H1 (cell line): ENCODE data around the gene PCBP4. TPM values are rescaled to one million over a fixed set of nuclear protein-coding genes. Genes with fewer than 3 reads are reported as not detected.
A peak's percentile ranks its signal among the peaks of the same experiment; 100 is the strongest.

Experiments
- CTCF ChIA-PET: fragments of 300-600 bp; sonication (Branson Sonifier 250); formaldehyde crosslinking; loops from one replicate; lab custom pipeline; 2021; ENCODE audit not compliant: partially characterized antibody; lab: Charles Lee
- POLR2A ChIA-PET: fragments of 300-600 bp; sonication (Branson Sonifier 250); formaldehyde crosslinking; loops from one replicate; lab custom pipeline; 2021; ENCODE audit warnings: inconsistent platforms; ENCODE audit not compliant: partially characterized antibody; lab: Charles Lee
- DNase-seq, 2 experiments: peaks; one replicate each; pipeline versions ENCODE4 v3.0.0 to v3.0.0-alpha.2; 2010 to 2022; ENCODE audit warnings: low spot score in 2 of 2, low read depth in 1 of 2, mixed read lengths in 1 of 2
- FAIRE-seq: peaks from 2 replicates; lab custom pipeline; 2011; peaks lifted over from hg19 to GRCh38; lab: Jason Lieb, UNC
- H2AFZ ChIP-seq: 2 replicates; pipeline ENCODE4 v1.8.1; 2012; ENCODE audit warnings: low read length, inconsistent platforms
- H2AK5ac ChIP-seq: 2 replicates; pipeline ENCODE4 v1.6.1; 2013; ENCODE audit warnings: low read depth, low read length
- H2BK120ac ChIP-seq: replicated peaks from 2 replicates; pipeline ENCODE3; 2013; ENCODE audit warnings: low read depth, low read length, inconsistent platforms
- H2BK12ac ChIP-seq: 2 replicates; pipeline ENCODE4 v1.6.1; 2013; ENCODE audit warnings: low read depth, low read length
- H2BK15ac ChIP-seq: 2 replicates; pipeline ENCODE4 v1.6.1; 2013; ENCODE audit warnings: low read length
- H2BK20ac ChIP-seq: 2 replicates; pipeline ENCODE4 v1.6.1; 2013; ENCODE audit warnings: low read length
- H2BK5ac ChIP-seq: 2 replicates; pipeline ENCODE4 v1.6.1; 2013; ENCODE audit warnings: low read depth, low read length
- H3K14ac ChIP-seq: 2 replicates; pipeline ENCODE4 v1.6.1; 2013; ENCODE audit warnings: inconsistent platforms; ENCODE audit not compliant: insufficient read length
- H3K18ac ChIP-seq: 2 replicates; pipeline ENCODE4 v1.6.1; 2013; ENCODE audit warnings: low read length; ENCODE audit errors: extremely low read depth
- H3K23ac ChIP-seq: 2 replicates; pipeline ENCODE4 v1.6.1; 2013; ENCODE audit warnings: inconsistent platforms; ENCODE audit not compliant: insufficient read length
- H3K23me2 ChIP-seq: 2 replicates; pipeline ENCODE4 v1.6.1; 2013; ENCODE audit warnings: low read depth, low read length
- H3K27ac ChIP-seq: 2 replicates; pipeline ENCODE4 v1.6.1; 2011; ENCODE audit warnings: low read depth, low read length, inconsistent platforms
- H3K27me3 ChIP-seq, 4 experiments: replicated peaks in 1 of 4; 1 replicate in 1 of 4; 2 replicates in 3 of 4; pipeline versions ENCODE4 v1.6.1 to v1.8.1; 2011 to 2013; ENCODE audit warnings: low read length in 3 of 4, mild to moderate bottlenecking in 3 of 4, inconsistent platforms in 2 of 4, mixed read lengths in 2 of 4, moderate library complexity in 1 of 4; ENCODE audit not compliant: control insufficient read depth in 3 of 4, insufficient read depth in 3 of 4; ENCODE audit errors: extremely low read depth in 1 of 4
- H3K36me3 ChIP-seq, 4 experiments: 2 replicates each; pipeline versions ENCODE4 v1.6.1 to v1.8.1; 2011 to 2013; ENCODE audit warnings: mild to moderate bottlenecking in 4 of 4, low read length in 3 of 4, moderate library complexity in 2 of 4, control low read depth in 1 of 4, inconsistent platforms in 1 of 4; ENCODE audit not compliant: insufficient read depth in 4 of 4, control insufficient read depth in 2 of 4
- H3K4ac ChIP-seq: replicated peaks from 2 replicates; pipeline ENCODE3; 2013; ENCODE audit warnings: low read length, low read depth, mixed read lengths, inconsistent platforms; ENCODE audit not compliant: insufficient read length
- H3K4me1 ChIP-seq, 4 experiments: replicated peaks in 1 of 4; 1 replicate in 1 of 4; 2 replicates in 3 of 4; pipeline versions ENCODE4 v1.6.1 to v1.8.1; 2011 to 2013; ENCODE audit warnings: low read length in 3 of 4, inconsistent platforms in 2 of 4, mixed read lengths in 1 of 4; ENCODE audit not compliant: insufficient read depth in 4 of 4, control insufficient read depth in 3 of 4
- H3K4me2 ChIP-seq, 2 experiments: 2 replicates each; pipeline versions ENCODE4 v1.6.1 to v1.8.1; 2011 to 2013; ENCODE audit warnings: low read depth in 2 of 2, low read length in 2 of 2, control low read depth in 1 of 2, inconsistent platforms in 1 of 2, mild to moderate bottlenecking in 1 of 2; ENCODE audit not compliant: insufficient read depth in 1 of 2
- H3K4me3 ChIP-seq, 4 experiments: fragments of 200-600, 300-600 bp in 1 of 4; sonication (generic), shearing (Covaris generic), sonication (Bioruptor Twin) in 1 of 4; 2 replicates each; pipeline versions ENCODE4 v1.5.1 to v1.8.1; 2011 to 2016; ENCODE audit warnings: low read length in 4 of 4, low read depth in 3 of 4, control low read depth in 2 of 4, inconsistent platforms in 2 of 4, mild to moderate bottlenecking in 2 of 4, mixed read lengths in 1 of 4, moderate library complexity in 1 of 4; ENCODE audit not compliant: insufficient read depth in 2 of 4; ENCODE audit errors: extremely low read depth in 1 of 4
- H3K56ac ChIP-seq: replicated peaks from 2 replicates; pipeline ENCODE3; 2013; ENCODE audit warnings: low read depth, mild to moderate bottlenecking, mixed read lengths, low read length, inconsistent platforms; ENCODE audit not compliant: insufficient read length
- H3K79me1 ChIP-seq: 2 replicates; pipeline ENCODE4 v1.6.1; 2013; ENCODE audit warnings: low read depth, low read length, control low read depth
- H3K79me2 ChIP-seq, 2 experiments: 2 replicates each; pipeline versions ENCODE4 v1.6.1 to v1.8.1; 2012 to 2013; ENCODE audit warnings: low read length in 2 of 2, mild to moderate bottlenecking in 2 of 2, inconsistent platforms in 1 of 2; ENCODE audit not compliant: insufficient read depth in 2 of 2, control insufficient read depth in 1 of 2
- H3K9ac ChIP-seq, 4 experiments: replicated peaks in 1 of 4; 1 replicate in 1 of 4; 2 replicates in 3 of 4; pipeline versions ENCODE4 v1.6.1 to v1.8.1; 2011 to 2013; ENCODE audit warnings: low read depth in 3 of 4, low read length in 3 of 4, control low read depth in 2 of 4, mild to moderate bottlenecking in 2 of 4, moderate library complexity in 2 of 4, inconsistent platforms in 1 of 4; ENCODE audit errors: extremely low read depth in 1 of 4
- H3K9me3 ChIP-seq, 2 experiments: 2 replicates each; pipeline versions ENCODE4 v1.6.1 to v1.8.1; 2012 to 2013; ENCODE audit warnings: mild to moderate bottlenecking in 2 of 2, moderate library complexity in 2 of 2, control low read depth in 1 of 2, inconsistent platforms in 1 of 2, low read depth in 1 of 2, low read length in 1 of 2, mixed read lengths in 1 of 2; ENCODE audit not compliant: insufficient read depth in 2 of 2
- H4K20me1 ChIP-seq, 2 experiments: replicated peaks in 1 of 2; 2 replicates each; pipeline versions ENCODE3 to v1.8.1; 2011 to 2013; ENCODE audit warnings: inconsistent platforms in 2 of 2, low read length in 2 of 2, mild to moderate bottlenecking in 1 of 2; ENCODE audit not compliant: insufficient read depth in 2 of 2, control insufficient read depth in 1 of 2
- H4K5ac ChIP-seq: 2 replicates; pipeline ENCODE4 v1.6.1; 2013; ENCODE audit warnings: low read length, low read depth, mixed read lengths, inconsistent platforms; ENCODE audit not compliant: insufficient read length
- H4K8ac ChIP-seq: 2 replicates; pipeline ENCODE4 v1.8.0; 2013; ENCODE audit warnings: mild to moderate bottlenecking, moderate library complexity, low read length, inconsistent platforms; ENCODE audit not compliant: insufficient read depth; ENCODE audit errors: extremely low read depth
- H4K91ac ChIP-seq: replicated peaks from 2 replicates; pipeline ENCODE3; 2013; ENCODE audit warnings: low read length, mixed read lengths, inconsistent platforms; ENCODE audit not compliant: insufficient read length
- ASH2L ChIP-seq: fragments of 200-600, 300-600 bp; sonication (generic); IDR thresholded peaks from one replicate; pipeline ENCODE4 v1.7.1; 2017; ENCODE audit warnings: low read length
- BRCA1 ChIP-seq: IDR thresholded peaks from 2 replicates; pipeline ENCODE4 v1.6.1; 2012; ENCODE audit warnings: low read depth, low read length, improper control_type of control experiment
- CBX5 ChIP-seq: fragments of 300-800, 300-1000 bp; sonication (generic); IDR thresholded peaks from 2 replicates; pipeline ENCODE4 v1.7.1; 2016; ENCODE audit warnings: antibody characterized with exemption, low read length, low read depth
- CEBPB ChIP-seq: IDR thresholded peaks from 2 replicates; pipeline ENCODE4 v1.6.1; 2012; ENCODE audit warnings: low read depth, low read length
- CHD1 ChIP-seq: IDR thresholded peaks from 2 replicates; pipeline ENCODE4 v1.6.1; 2012; ENCODE audit warnings: low read depth, low read length, improper control_type of control experiment
- CHD2 ChIP-seq: IDR thresholded peaks from 2 replicates; pipeline ENCODE4 v1.6.1; 2012; ENCODE audit warnings: low read length, improper control_type of control experiment
- FOSL1 ChIP-seq: IDR thresholded peaks from 2 replicates; pipeline ENCODE4 v1.6.1; 2011; ENCODE audit warnings: mild to moderate bottlenecking, low read depth, low read length, moderate library complexity; ENCODE audit not compliant: insufficient read depth
- KDM1A ChIP-seq: fragments of 200-600, 300-600 bp; sonication (generic); IDR thresholded peaks from 2 replicates; pipeline ENCODE4 v1.7.1; 2016; ENCODE audit warnings: mild to moderate bottlenecking, low read length, borderline replicate concordance
- MAFK ChIP-seq: IDR thresholded peaks from 2 replicates; pipeline ENCODE4 v1.6.1; 2012; ENCODE audit warnings: low read depth, mild to moderate bottlenecking, improper control_type of control experiment, low read length
- SP2 ChIP-seq: IDR thresholded peaks from 2 replicates; pipeline ENCODE4 v1.6.1; 2012; ENCODE audit warnings: mild to moderate bottlenecking, low read length, inconsistent platforms
- TCF12 ChIP-seq: IDR thresholded peaks from 2 replicates; pipeline ENCODE4 v1.6.1; 2011; ENCODE audit warnings: low read depth, mild to moderate bottlenecking, low read length
- WGBS, 2 experiments: shearing (Covaris generic) in 1 of 2; methylation state at CpG; one replicate each; pipeline versions ENCODE4 v1.1.6 to v1.1.7; 2013 to 2015; ENCODE audit warnings: low lambda C conversion rate in 2 of 2, mixed read lengths in 2 of 2, inconsistent platforms in 1 of 2, low coverage in 1 of 2, missing lambda C conversion rate in 1 of 2; ENCODE audit not compliant: insufficient replicate concordance in 2 of 2, insufficient coverage in 1 of 2, insufficient read length in 1 of 2; ENCODE audit errors: extremely low coverage in 1 of 2, missing lambda C conversion rate in 1 of 2; 5-methylcytosine and 5-hydroxymethylcytosine counted together
- polyA plus RNA-seq, 7 experiments: library from polyadenylated mRNA; depleted of rRNA in 3 of 7; stranded (reverse) in 5 of 7; unstranded in 2 of 7; fragments of >200 nt in 5 of 7; fragments of 200-250 nt in 2 of 7; gene quantifications; 1 replicate in 5 of 7; 2 replicates in 1 of 7; 4 replicates in 1 of 7; pipeline versions ENCODE4 v1.2.1 to v1.2.3, GENCODE V29; 2011 to 2013; ENCODE audit warnings: missing spikeins in 2 of 7, mixed read lengths in 2 of 7
- total RNA-seq: library from RNA; stranded (reverse); fragmentation: NEBNext Ultra II Directional; extraction: Animal tissue kit (Norgen Biotek cat#: 25700); gene quantifications from 2 replicates; pipeline ENCODE4 v1.2.1, GENCODE V29; 2021
- TF ChIP-seq, protein P1 (sequence below): IDR thresholded peaks from 2 replicates; pipeline ENCODE4 v1.6.1; 2012; ENCODE audit warnings: inconsistent platforms
- TF ChIP-seq, protein P2 (sequence below): IDR thresholded peaks from 2 replicates; pipeline ENCODE4 v1.6.1; 2011; ENCODE audit warnings: low read length, improper control_type of control experiment

The PCBP4 gene
- total and polyA plus RNA-seq, 2 of the 8 experiments (the other 6 are each of a cell fraction or from before 2014, with no cell fraction given), result 16.4 to 34.1 TPM

DNA sequence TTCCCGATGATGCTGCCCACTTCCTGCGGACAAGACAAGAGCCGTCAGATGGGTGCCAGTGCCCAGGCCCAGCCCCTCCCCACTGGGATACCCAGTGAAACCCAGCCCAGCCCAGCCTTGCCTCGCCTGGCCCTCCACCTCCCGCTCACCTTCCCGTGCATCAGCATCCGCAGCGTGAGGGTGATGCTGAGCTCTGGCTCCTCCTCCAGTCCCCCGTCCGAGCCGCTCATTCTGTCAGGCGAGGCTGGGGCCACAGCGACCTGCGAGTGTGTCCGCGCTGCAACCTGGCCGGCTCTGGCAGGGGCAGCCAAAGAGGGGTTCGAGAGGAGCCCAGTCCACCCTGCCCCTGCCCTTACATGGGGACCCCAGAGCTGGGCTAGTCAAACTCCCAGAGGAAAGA, 6.2 kb downstream of the PCBP4 start:
- ChIA-PET CTCF (interaction anchor here (0.5 to 10.5 kb wide), 6 partner anchors 11 to 1334 kb away, joined by 3 to 66 read pairs (median 24); partner anchors contain the start of genes ABHD14A, ABHD14B, ACY1 and PARP3), POLR2A (interaction anchor here (0.6 to 29.3 kb wide), 7 partner anchors 7 to 85 kb away, joined by 3 to 923 read pairs (median 13); partner anchors contain the start of genes ABHD14A, ABHD14B, ACY1 and GPR62)
- Histone ChIP-seq H3K4ac (no peak overlapping the region), H3K14ac (no peak overlapping the region), H3K23me2 (peaks cover 4% of the 10 kb centered on the region; the same call in 1 of the 2 replicates), H4K20me1 (peaks cover 0 to 9% of the 10 kb centered on the region in 2 experiments), H4K8ac (no peak overlapping the region), H3K36me3 (no peaks in the 10 kb centered on the region), H3K4me2 (no peak overlapping the region), H3K4me1 (peaks cover 4 to 26% (median 15%) of the 10 kb centered on the region in 4 experiments), H4K91ac (no peak overlapping the region), H2BK12ac (no peak overlapping the region), H3K9me3 (no peaks in the 10 kb centered on the region), H3K79me1 (no peaks in the 10 kb centered on the region), H2BK20ac (no peak overlapping the region), H2AK5ac (0 out of 2 replicates have a peak overlapping the region, but pooled peaks have one; percentile 24), H3K79me2 (no peaks in the 10 kb centered on the region), H3K56ac (no peak overlapping the region), H2BK5ac (no peak overlapping the region), H3K9ac (no peak overlapping the region), H3K18ac (no peak overlapping the region), H3K23ac (no peak overlapping the region), H3K4me3 (no peak overlapping the region), H3K27me3 (peaks cover 0 to 22% (median 8%) of the 10 kb centered on the region in 4 experiments; a peak in 6 of 7 replicates), H3K27ac (no peak overlapping the region), H2BK15ac (no peak overlapping the region), H4K5ac (no peak overlapping the region), H2BK120ac (no peak overlapping the region), H2AFZ (no peak overlapping the region)
- DNase-seq (no peak), FAIRE-seq (no peak)
- WGBS, 2 experiments, result 82% methylated on average over 17 of the region's 18 CpGs; no CpG with 5 or more reads in 1 of the 2 experiments
- no peak for TF ChIP-seq FOSL1
- TF ChIP-seq CEBPB, result no peak
- TF ChIP-seq KDM1A, result no peak
- no peak for TF ChIP-seq BRCA1
- no peak for TF ChIP-seq TCF12
- no peak for TF ChIP-seq SP2
- no peak for TF ChIP-seq ASH2L
- TF ChIP-seq, protein P1, sequence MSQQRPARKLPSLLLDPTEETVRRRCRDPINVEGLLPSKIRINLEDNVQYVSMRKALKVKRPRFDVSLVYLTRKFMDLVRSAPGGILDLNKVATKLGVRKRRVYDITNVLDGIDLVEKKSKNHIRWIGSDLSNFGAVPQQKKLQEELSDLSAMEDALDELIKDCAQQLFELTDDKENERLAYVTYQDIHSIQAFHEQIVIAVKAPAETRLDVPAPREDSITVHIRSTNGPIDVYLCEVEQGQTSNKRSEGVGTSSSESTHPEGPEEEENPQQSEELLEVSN, result no peak
- TF ChIP-seq, protein P2, sequence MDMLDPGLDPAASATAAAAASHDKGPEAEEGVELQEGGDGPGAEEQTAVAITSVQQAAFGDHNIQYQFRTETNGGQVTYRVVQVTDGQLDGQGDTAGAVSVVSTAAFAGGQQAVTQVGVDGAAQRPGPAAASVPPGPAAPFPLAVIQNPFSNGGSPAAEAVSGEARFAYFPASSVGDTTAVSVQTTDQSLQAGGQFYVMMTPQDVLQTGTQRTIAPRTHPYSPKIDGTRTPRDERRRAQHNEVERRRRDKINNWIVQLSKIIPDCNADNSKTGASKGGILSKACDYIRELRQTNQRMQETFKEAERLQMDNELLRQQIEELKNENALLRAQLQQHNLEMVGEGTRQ, result no peak
- no peak for TF ChIP-seq CHD1
- no peak for TF ChIP-seq MAFK
- no peak for TF ChIP-seq CBX5
- no peak for TF ChIP-seq CHD2
